Stimulated activated naive B cell treated with anti-CD40 and anti-IgM and Interleukin-4, amounts not matched to agents 10 μg/mL and 1 μg/mL and 100 μg/mL, for 72 hours (primary cell): ENCODE results near the gene TOB2.

Experiments used
- ATAC-seq, 2 donors: fragments of 150-1000 bp; cut with Tn5 transposase; replicated peaks; 2 replicates each; pipeline ENCODE4 v1.10.0; 2021; ENCODE audit warnings: moderate library complexity in 1 of 2
- DNase-seq: peaks from one replicate; pipeline ENCODE4 v3.0.0; 2021
- H3K27ac Mint-ChIP-seq: one replicate; pipeline ENCODE4 v1.8.0; 2022; ENCODE audit warnings: mild to moderate bottlenecking, mixed read lengths
- H3K27me3 Mint-ChIP-seq, 2 donors: one replicate each; pipeline ENCODE4 v1.8.0; 2022; ENCODE audit warnings: mixed read lengths in 2 of 2
- H3K36me3 Mint-ChIP-seq, 2 donors: one replicate each; pipeline ENCODE4 v1.8.0; 2022; ENCODE audit warnings: mixed read lengths in 2 of 2, mild to moderate bottlenecking in 1 of 2
- H3K4me1 Mint-ChIP-seq, 2 donors: one replicate each; pipeline ENCODE4 v1.8.0; 2022; ENCODE audit warnings: mixed read lengths in 2 of 2, mild to moderate bottlenecking in 1 of 2
- H3K4me3 Mint-ChIP-seq, 2 donors: one replicate each; pipeline ENCODE4 v1.8.0; 2022; ENCODE audit warnings: mild to moderate bottlenecking in 2 of 2, mixed read lengths in 2 of 2, moderate library complexity in 1 of 2
- H3K9me3 Mint-ChIP-seq, 2 donors: one replicate each; pipeline ENCODE4 v1.8.0; 2022; ENCODE audit warnings: mixed read lengths in 2 of 2, mild to moderate bottlenecking in 1 of 2

Gene TOB2

GRCh38 chr22:41429951-41430332, 16.7 kb downstream of the TOB2 start:
- ATAC-seq (no peak), DNase-seq (no peak)
- no peak overlapping the region for H3K4me3 Mint-ChIP-seq
- peaks cover 23 to 53% of the 10 kb centered on the region in 2 donors for H3K36me3 Mint-ChIP-seq
- no peaks in the 10 kb centered on the region for H3K9me3 Mint-ChIP-seq
- H3K4me1 Mint-ChIP-seq: peaks cover 14 to 19% of the 10 kb centered on the region in 2 donors
- no peaks in the 10 kb centered on the region for H3K27me3 Mint-ChIP-seq
- H3K27ac Mint-ChIP-seq: peak overlapping the region; percentile 51

GRCh38 chr22:41429232-41429950, 17.2 kb downstream of the TOB2 start:
- Mint-ChIP-seq H3K27me3 (no peaks in the 10 kb centered on the region), H3K4me1 (peaks cover 14 to 19% of the 10 kb centered on the region in 2 donors), H3K4me3 (no peak overlapping the region), H3K9me3 (no peaks in the 10 kb centered on the region), H3K27ac (no peak overlapping the region), H3K36me3 (peaks cover 25 to 54% of the 10 kb centered on the region in 2 donors)
- ATAC-seq (peak in 1 of 2 donors; percentile 30), DNase-seq (no peak)

- Mint-ChIP-seq H3K27me3 (no peaks in the 10 kb centered on the region), H3K27ac (peak overlapping the region; percentile 84), H3K36me3 (peaks cover 23 to 40% of the 10 kb centered on the region in 2 donors), H3K9me3 (no peaks in the 10 kb centered on the region), H3K4me3 (peak overlapping the region in 1 of 2 donors; percentile 15), H3K4me1 (peaks cover 12 to 20% of the 10 kb centered on the region in 2 donors)
- DNase-seq (no peak), ATAC-seq (peak; percentile 71 to 80)
These were observed 20.8 kb downstream of the TOB2 start for GRCh38 chr22:41425660-41426365.

- peaks cover 16 to 27% of the 10 kb centered on the region in 2 donors for H3K4me1 Mint-ChIP-seq
- H3K9me3 Mint-ChIP-seq: no peaks in the 10 kb centered on the region
- ATAC-seq (no peak), DNase-seq (no peak)
- H3K36me3 Mint-ChIP-seq: peaks cover 11 to 16% of the 10 kb centered on the region in 2 donors
- H3K27me3 Mint-ChIP-seq: no peaks in the 10 kb centered on the region
- no peak overlapping the region for H3K4me3 Mint-ChIP-seq
- no peak overlapping the region for H3K27ac Mint-ChIP-seq
These were observed 27.9 kb downstream of the TOB2 start for GRCh38 chr22:41418717-41419116.

GRCh38 chr22:41417622-41418390, 28.8 kb downstream of the TOB2 start:
- Mint-ChIP-seq H3K27me3 (no peaks in the 10 kb centered on the region), H3K4me3 (no peak overlapping the region), H3K27ac (peak overlapping the region; percentile 42), H3K36me3 (peaks cover 6 to 13% of the 10 kb centered on the region in 2 donors), H3K4me1 (peaks cover 16 to 28% of the 10 kb centered on the region in 2 donors), H3K9me3 (no peaks in the 10 kb centered on the region)
- no peak for DNase-seq
- no peak for ATAC-seq

- Mint-ChIP-seq H3K9me3 (no peaks in the 10 kb centered on the region), H3K4me1 (peaks cover 28 to 32% of the 10 kb centered on the region in 2 donors), H3K36me3 (peaks cover 6 to 8% of the 10 kb centered on the region in 2 donors), H3K4me3 (peak overlapping the region; percentile 76 to 95), H3K27me3 (no peaks in the 10 kb centered on the region), H3K27ac (peak overlapping the region; percentile 85)
- DNase-seq: no peak
- no peak for ATAC-seq
These were observed 31.0 kb downstream of the TOB2 start for GRCh38 chr22:41415554-41415953.

- no peaks in the 10 kb centered on the region for H3K9me3 Mint-ChIP-seq
- peaks cover 4% of the 10 kb centered on the region in 2 donors for H3K36me3 Mint-ChIP-seq
- no peak for DNase-seq
- peak overlapping the region; percentile 94 for H3K27ac Mint-ChIP-seq
- H3K4me3 Mint-ChIP-seq: no peak overlapping the region
- H3K27me3 Mint-ChIP-seq: no peaks in the 10 kb centered on the region
- peaks cover 29 to 41% of the 10 kb centered on the region in 2 donors for H3K4me1 Mint-ChIP-seq
- no peak for ATAC-seq
These were observed 35.4 kb downstream of the TOB2 start for GRCh38 chr22:41411021-41411851.

GRCh38 chr22:41410311-41410751, 36.3 kb downstream of the TOB2 start:
- no peak overlapping the region for H3K4me3 Mint-ChIP-seq

GRCh38 chr22:41408665-41409064, 37.9 kb downstream of the TOB2 start:
- H3K4me1 Mint-ChIP-seq: peaks cover 33 to 38% of the 10 kb centered on the region in 2 donors
- H3K27me3 Mint-ChIP-seq: no peaks in the 10 kb centered on the region
- H3K4me3 Mint-ChIP-seq: no peak overlapping the region
- H3K27ac Mint-ChIP-seq: peak overlapping the region; percentile 20
- no peak for ATAC-seq
- DNase-seq: no peak
- no peaks in the 10 kb centered on the region for H3K36me3 Mint-ChIP-seq
- H3K9me3 Mint-ChIP-seq: no peaks in the 10 kb centered on the region

More at GRCh38 chr22:41410311-41410751, 36.3 kb downstream of the TOB2 start:
- H3K27me3 Mint-ChIP-seq: no peaks in the 10 kb centered on the region
- peaks cover 31 to 40% of the 10 kb centered on the region in 2 donors for H3K4me1 Mint-ChIP-seq
- ATAC-seq: no peak
- H3K9me3 Mint-ChIP-seq: no peaks in the 10 kb centered on the region
- DNase-seq: no peak
- H3K27ac Mint-ChIP-seq: peak overlapping the region; percentile 70
- no peaks in the 10 kb centered on the region for H3K36me3 Mint-ChIP-seq

GRCh38 chr22:41407433-41407832, 39.2 kb downstream of the TOB2 start:
- Mint-ChIP-seq H3K4me3 (peak overlapping the region in 1 of 2 donors; percentile 37), H3K9me3 (no peaks in the 10 kb centered on the region), H3K27ac (peak overlapping the region; percentile 80), H3K27me3 (no peaks in the 10 kb centered on the region), H3K4me1 (peaks cover 33 to 37% of the 10 kb centered on the region in 2 donors), H3K36me3 (no peaks in the 10 kb centered on the region)
- no peak for ATAC-seq
- DNase-seq: no peak

GRCh38 chr22:41406410-41406809, 40.2 kb downstream of the TOB2 start:
- no peak for DNase-seq
- peaks cover 26 to 28% of the 10 kb centered on the region in 2 donors for H3K4me1 Mint-ChIP-seq
- no peaks in the 10 kb centered on the region for H3K27me3 Mint-ChIP-seq
- H3K4me3 Mint-ChIP-seq: no peak overlapping the region
- no peak for ATAC-seq
- H3K36me3 Mint-ChIP-seq: no peaks in the 10 kb centered on the region
- H3K27ac Mint-ChIP-seq: no peak overlapping the region
- H3K9me3 Mint-ChIP-seq: no peaks in the 10 kb centered on the region

- H3K36me3 Mint-ChIP-seq: no peaks in the 10 kb centered on the region
- DNase-seq (peak; percentile 50), ATAC-seq (peak; percentile 40 to 60)
- peak overlapping the region; percentile 87 for H3K27ac Mint-ChIP-seq
- H3K9me3 Mint-ChIP-seq: no peaks in the 10 kb centered on the region
- no peaks in the 10 kb centered on the region for H3K27me3 Mint-ChIP-seq
- H3K4me3 Mint-ChIP-seq: peak overlapping the region; percentile 4 to 33
- H3K4me1 Mint-ChIP-seq: peaks cover 19 to 26% of the 10 kb centered on the region in 2 donors
These were observed 41.0 kb downstream of the TOB2 start for GRCh38 chr22:41405588-41405987.

GRCh38 chr22:41403532-41404318, 42.9 kb downstream of the TOB2 start:
- peak overlapping the region in 1 of 2 donors; percentile 9 for H3K4me3 Mint-ChIP-seq
- H3K9me3 Mint-ChIP-seq: no peaks in the 10 kb centered on the region
- H3K27me3 Mint-ChIP-seq: no peaks in the 10 kb centered on the region
- peaks cover 19 to 26% of the 10 kb centered on the region in 2 donors for H3K4me1 Mint-ChIP-seq
- H3K36me3 Mint-ChIP-seq: no peaks in the 10 kb centered on the region
- peak overlapping the region; percentile 6 for H3K27ac Mint-ChIP-seq
- ATAC-seq: peak; percentile 94 to 98
- peak; percentile 82 for DNase-seq
